ENCODE measurements around the gene MED14. TPM values are rescaled to one million over a fixed set of nuclear protein-coding genes. Genes with fewer than 3 reads are reported as not detected.

MED14 gene
- total RNA-seq, 3 donors from 2014 or later (not counting 1 experiment from before 2014, with no cell fraction given) = 55.3 to 79.1 (median 66.1) TPM

- intact Hi-C loops (cut with micrococcal nuclease) = no loop called here
- H3K36me3 Mint-ChIP-seq = no peaks in the 10 kb centered on the region
- Histone ChIP-seq H3K27ac (ENCODE audit: low read length) (no peak overlapping the region), H3K36me3 (ENCODE audit: control insufficient read depth, insufficient read depth, low read length) (no peaks in the 10 kb centered on the region), H3K4me1 (ENCODE audit: control insufficient read depth, insufficient read depth, low read length) (no peaks in the 10 kb centered on the region), H3K9me3 (ENCODE audit: control insufficient read depth, insufficient read depth, low read length) (no peaks in the 10 kb centered on the region), H3K4me3 (ENCODE audit: low read length) (no peak overlapping the region), H3K27me3 (ENCODE audit: control insufficient read depth, insufficient read depth, low read length) (no peaks in the 10 kb centered on the region)
- H3K27ac Mint-ChIP-seq = no peak overlapping the region
- no peak overlapping the region for H3K4me3 Mint-ChIP-seq
- H3K4me1 Mint-ChIP-seq = no peaks in the 10 kb centered on the region
- H3K9me3 Mint-ChIP-seq = no peaks in the 10 kb centered on the region
- ATAC-seq (no peak), DNase-seq (no peak)
- TF ChIP-seq CTCF (IDR thresholded peaks at IDR 0.05) = no peak
- H3K27me3 Mint-ChIP-seq (ENCODE audit: low read depth in 2 of 2) = no peaks in the 10 kb centered on the region
- 98% methylated on average over 6 of the region's 7 CpGs for WGBS (ENCODE audit: insufficient coverage)
These were observed 117.8 kb downstream of the MED14 start for GRCh38 chrX:40617566-40617965.

- H3K27me3 Mint-ChIP-seq (ENCODE audit: low read depth in 2 of 2) = no peaks in the 10 kb centered on the region
- no peaks in the 10 kb centered on the region for H3K36me3 ChIP-seq (ENCODE audit: control insufficient read depth, insufficient read depth, low read length)
- no peak overlapping the region for H3K4me3 Mint-ChIP-seq
- ATAC-seq (no peak), DNase-seq (no peak)
- no peaks in the 10 kb centered on the region for H3K9me3 Mint-ChIP-seq
- no peak for TF ChIP-seq CTCF (IDR thresholded peaks at IDR 0.05)
- H3K27ac ChIP-seq (ENCODE audit: low read length) = no peak overlapping the region
- 83% methylated on average over 8 of the region's 9 CpGs for WGBS (ENCODE audit: insufficient coverage)
- intact Hi-C loops (cut with micrococcal nuclease) = no loop called here
- no peaks in the 10 kb centered on the region for H3K4me1 Mint-ChIP-seq
- no peaks in the 10 kb centered on the region for H3K36me3 Mint-ChIP-seq
- H3K27ac Mint-ChIP-seq = no peak overlapping the region
- H3K4me1 ChIP-seq (ENCODE audit: control insufficient read depth, insufficient read depth, low read length) = no peaks in the 10 kb centered on the region
- H3K27me3 ChIP-seq (ENCODE audit: control insufficient read depth, insufficient read depth, low read length) = no peaks in the 10 kb centered on the region
- H3K4me3 ChIP-seq (ENCODE audit: low read length) = no peak overlapping the region
- no peaks in the 10 kb centered on the region for H3K9me3 ChIP-seq (ENCODE audit: control insufficient read depth, insufficient read depth, low read length)
These were observed 119.4 kb downstream of the MED14 start for GRCh38 chrX:40615976-40616375.

GRCh38 chrX:40612511-40612910, 122.8 kb downstream of the MED14 start:
- no peak for TF ChIP-seq CTCF (IDR thresholded peaks at IDR 0.05)
- Histone ChIP-seq H3K27ac (ENCODE audit: low read length) (no peak overlapping the region), H3K27me3 (ENCODE audit: control insufficient read depth, insufficient read depth, low read length) (no peaks in the 10 kb centered on the region), H3K36me3 (ENCODE audit: control insufficient read depth, insufficient read depth, low read length) (no peaks in the 10 kb centered on the region), H3K9me3 (ENCODE audit: control insufficient read depth, insufficient read depth, low read length) (no peaks in the 10 kb centered on the region), H3K4me1 (ENCODE audit: control insufficient read depth, insufficient read depth, low read length) (no peaks in the 10 kb centered on the region), H3K4me3 (ENCODE audit: low read length) (no peak overlapping the region)
- no peaks in the 10 kb centered on the region for H3K4me1 Mint-ChIP-seq
- ATAC-seq (no peak), DNase-seq (no peak)
- no peak overlapping the region for H3K4me3 Mint-ChIP-seq
- H3K36me3 Mint-ChIP-seq = no peaks in the 10 kb centered on the region
- intact Hi-C loops (cut with micrococcal nuclease) = no loop called here
- H3K27me3 Mint-ChIP-seq (ENCODE audit: low read depth in 2 of 2) = no peaks in the 10 kb centered on the region
- H3K9me3 Mint-ChIP-seq = no peaks in the 10 kb centered on the region
- 67% methylated on average over 3 of the region's 4 CpGs for WGBS (ENCODE audit: insufficient coverage)
- no peak overlapping the region for H3K27ac Mint-ChIP-seq

- H3K27me3 ChIP-seq (ENCODE audit: control insufficient read depth, insufficient read depth, low read length) = no peaks in the 10 kb centered on the region
- peaks cover 2% of the 10 kb centered on the region for H3K36me3 ChIP-seq (ENCODE audit: control insufficient read depth, insufficient read depth, low read length)
- no peaks in the 10 kb centered on the region for H3K4me1 ChIP-seq (ENCODE audit: control insufficient read depth, insufficient read depth, low read length)
- Mint-ChIP-seq H3K27ac (no peak overlapping the region), H3K36me3 (peaks cover 10% of the 10 kb centered on the region), H3K9me3 (no peaks in the 10 kb centered on the region), H3K27me3 (ENCODE audit: low read depth in 2 of 2) (no peaks in the 10 kb centered on the region), H3K4me1 (peaks cover 0 to 5% of the 10 kb centered on the region in 2 donors), H3K4me3 (no peak overlapping the region)
- DNase-seq = no peak
- no peaks in the 10 kb centered on the region for H3K9me3 ChIP-seq (ENCODE audit: control insufficient read depth, insufficient read depth, low read length)
- intact Hi-C loops (cut with micrococcal nuclease) = no loop called here
- TF ChIP-seq CTCF (IDR thresholded peaks at IDR 0.05) = no peak
- H3K27ac ChIP-seq (ENCODE audit: low read length) = no peak overlapping the region
- no peak for ATAC-seq
- H3K4me3 ChIP-seq (ENCODE audit: low read length) = no peak overlapping the region
- no CpG with 5 or more reads among the region's 3 CpGs for WGBS (ENCODE audit: insufficient coverage)
These were observed 128.0 kb downstream of the MED14 start for GRCh38 chrX:40607381-40607780.
